T-helper 22 cell (primary cell): ENCODE data around the gene TRIM14.
"Not testable (repeated sequence)": the region's sequence is repeated elsewhere in the genome, so short reads cannot be mapped to it uniquely, and the experiment has no call there.

ENCODE experiments used
- DNase-seq: peaks from one replicate; pipeline ENCODE4 v3.0.0-alpha.2; 2020; ENCODE audit warnings: low read depth

Gene TRIM14

GRCh38 chr9:98107926-98108325, 11.1 kb downstream of the TRIM14 start:
- DNase-seq, result no peak

GRCh38 chr9:98105006-98105405, 14.0 kb downstream of the TRIM14 start:
- no peak for DNase-seq

DNA sequence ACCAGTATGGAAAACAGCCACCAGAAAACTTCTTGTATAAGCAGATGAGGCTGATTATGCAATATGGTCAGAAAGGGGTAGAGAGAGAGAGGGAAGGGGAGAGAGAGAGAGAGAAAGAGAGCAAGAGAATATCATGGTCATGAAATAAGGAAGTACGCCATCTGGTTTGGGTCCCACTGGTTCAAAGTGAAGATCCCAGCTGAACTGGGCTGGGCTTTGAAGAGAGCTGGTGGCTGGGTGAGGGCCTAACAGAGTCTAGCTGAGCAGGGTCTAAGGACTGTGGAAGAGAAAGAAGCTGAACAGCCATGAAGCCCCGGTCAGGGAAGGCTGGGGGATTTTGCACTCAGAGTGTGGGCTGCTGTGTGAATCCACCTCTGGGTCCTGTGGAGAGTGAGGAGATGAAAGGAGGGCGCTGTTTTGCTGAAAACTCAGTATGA, 14.6 kb downstream of the TRIM14 start:
- no peak for DNase-seq

DNA sequence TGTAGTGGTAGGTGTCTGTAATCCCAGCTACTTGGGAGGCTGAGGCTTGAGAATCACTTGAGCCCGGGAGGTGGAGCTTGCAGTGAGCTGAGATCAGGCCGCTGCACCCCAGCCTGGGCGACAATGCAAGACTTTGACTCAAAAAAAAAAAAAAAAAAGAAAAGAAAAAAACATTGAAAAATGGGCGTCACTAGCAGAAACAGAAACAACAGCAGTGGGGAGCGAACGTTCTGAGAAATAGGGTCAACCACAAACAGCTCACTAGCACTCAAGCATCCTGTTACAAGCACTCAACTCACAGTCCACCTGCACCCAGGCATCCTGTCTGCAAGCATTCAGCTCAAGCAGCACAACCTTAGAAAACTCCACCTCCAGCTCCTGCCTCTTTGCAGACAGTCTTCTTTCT, 17.2 kb downstream of the TRIM14 start:
- DNase-seq, result peak; percentile 80

GRCh38 chr9:98101416-98101815, 17.6 kb downstream of the TRIM14 start:
- DNase-seq, result no peak

DNA sequence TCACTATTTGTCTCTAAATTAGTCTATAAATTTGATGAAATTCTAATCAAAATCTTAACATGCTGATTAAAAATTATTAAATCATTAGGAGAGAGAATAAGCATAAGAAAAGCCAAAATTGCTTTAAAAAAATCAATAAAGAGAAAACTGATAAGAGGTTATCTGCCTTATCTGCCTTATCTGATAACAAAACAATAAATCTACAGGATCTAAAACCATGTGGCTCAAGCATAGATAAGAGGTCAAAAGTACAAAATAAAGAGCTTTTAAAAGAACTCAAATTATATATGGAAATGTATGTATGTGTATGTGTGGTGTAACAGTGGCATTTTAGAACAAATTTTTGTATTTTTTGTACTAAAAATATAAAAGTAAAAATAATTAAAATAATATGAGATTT, 18.6 kb downstream of the TRIM14 start:
- no peak for DNase-seq

GRCh38 chr9:98099898-98100297, 19.1 kb downstream of the TRIM14 start:
- DNase-seq, result no peak

DNA sequence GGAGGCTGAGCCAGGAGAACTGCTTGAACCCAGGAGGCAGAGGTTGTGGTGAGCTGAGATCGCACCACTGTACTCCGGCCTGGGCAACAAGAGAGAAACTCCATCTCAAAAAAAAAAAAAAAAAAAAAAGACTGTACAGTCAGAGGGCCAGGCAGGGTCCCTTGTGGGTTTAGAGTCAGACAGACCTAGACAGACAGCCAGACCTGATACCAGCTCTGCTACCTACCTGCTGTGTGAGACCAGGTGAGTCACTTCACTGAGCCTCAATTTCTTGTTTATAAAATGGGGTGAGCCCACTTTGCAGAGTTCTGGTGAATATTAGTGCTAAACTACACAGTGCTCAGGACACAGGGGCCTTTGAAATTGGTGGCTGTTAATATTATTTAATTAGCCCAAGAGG, 19.7 kb downstream of the TRIM14 start:
- peak; percentile 30 for DNase-seq

GRCh38 chr9:98097836-98098235, 21.2 kb downstream of the TRIM14 start:
- peak; percentile 47 for DNase-seq

- DNase-seq, result no peak
Observed at GRCh38 chr9:98096091-98096490, 22.9 kb downstream of the TRIM14 start.

GRCh38 chr9:98095401-98095800, 23.6 kb downstream of the TRIM14 start:
- DNase-seq, result no peak

DNA sequence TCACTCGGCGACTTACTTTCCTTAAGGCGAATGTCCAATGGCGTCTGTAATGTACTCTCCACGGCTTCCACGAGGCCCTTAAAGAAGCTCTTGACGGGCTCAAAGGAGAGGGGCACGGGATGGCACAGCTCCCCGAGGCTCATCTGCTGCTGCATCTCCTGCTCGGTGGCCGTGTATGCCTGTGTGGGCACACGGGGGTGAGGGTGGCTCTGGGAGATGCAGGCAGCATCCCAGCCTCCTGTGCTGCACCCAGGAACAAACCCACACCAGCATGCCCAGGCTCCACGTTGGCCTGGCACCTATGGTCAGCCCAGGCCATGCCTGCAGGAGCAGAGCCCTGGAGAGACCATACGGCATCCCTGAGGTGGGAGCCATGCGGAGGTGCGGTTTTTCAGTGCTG, 24.2 kb downstream of the TRIM14 start:
- DNase-seq, result no peak

- no peak for DNase-seq
Observed at GRCh38 chr9:98094316-98094715, 24.7 kb downstream of the TRIM14 start.

DNA sequence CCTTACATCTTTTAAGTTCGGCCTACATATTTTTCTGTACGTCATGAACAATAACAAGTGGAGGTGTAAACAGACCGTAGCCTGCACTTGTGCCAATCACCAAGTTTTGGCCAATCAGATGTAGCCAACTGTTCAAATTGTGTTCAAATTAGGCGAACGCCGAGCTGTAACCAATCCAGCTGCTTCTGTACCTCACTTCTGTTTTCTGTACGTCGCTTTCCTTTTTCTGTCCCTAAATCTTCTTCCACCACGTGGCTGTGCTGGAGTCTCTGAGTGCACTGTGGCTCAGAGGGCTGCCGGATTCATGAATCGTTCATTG, 26.4 kb downstream of the TRIM14 start:
- DNase-seq, result no peak

GRCh38 chr9:98091735-98092612, 27.0 kb downstream of the TRIM14 start:
- DNase-seq, result no peak

DNA sequence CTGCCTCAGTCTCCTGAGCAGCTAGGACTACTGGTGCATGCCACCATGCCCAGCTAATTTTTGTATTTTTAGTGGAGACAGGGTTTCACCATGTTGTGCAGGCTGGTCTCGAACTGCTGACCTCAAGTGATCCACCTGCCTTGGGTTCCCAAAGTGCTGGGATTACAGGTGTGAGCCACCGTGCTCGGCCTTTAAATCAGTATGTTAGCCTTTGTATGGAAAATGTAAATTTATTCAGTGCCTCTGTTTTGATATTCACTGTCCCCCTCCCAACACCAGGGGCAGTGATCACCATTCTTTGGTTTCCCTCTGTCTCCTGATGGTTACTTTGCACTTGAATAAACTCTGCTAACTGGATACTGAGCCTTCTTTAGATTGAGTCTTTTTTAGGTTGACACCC, 28.3 kb downstream of the TRIM14 start:
- not testable (repeated sequence) for DNase-seq

DNA sequence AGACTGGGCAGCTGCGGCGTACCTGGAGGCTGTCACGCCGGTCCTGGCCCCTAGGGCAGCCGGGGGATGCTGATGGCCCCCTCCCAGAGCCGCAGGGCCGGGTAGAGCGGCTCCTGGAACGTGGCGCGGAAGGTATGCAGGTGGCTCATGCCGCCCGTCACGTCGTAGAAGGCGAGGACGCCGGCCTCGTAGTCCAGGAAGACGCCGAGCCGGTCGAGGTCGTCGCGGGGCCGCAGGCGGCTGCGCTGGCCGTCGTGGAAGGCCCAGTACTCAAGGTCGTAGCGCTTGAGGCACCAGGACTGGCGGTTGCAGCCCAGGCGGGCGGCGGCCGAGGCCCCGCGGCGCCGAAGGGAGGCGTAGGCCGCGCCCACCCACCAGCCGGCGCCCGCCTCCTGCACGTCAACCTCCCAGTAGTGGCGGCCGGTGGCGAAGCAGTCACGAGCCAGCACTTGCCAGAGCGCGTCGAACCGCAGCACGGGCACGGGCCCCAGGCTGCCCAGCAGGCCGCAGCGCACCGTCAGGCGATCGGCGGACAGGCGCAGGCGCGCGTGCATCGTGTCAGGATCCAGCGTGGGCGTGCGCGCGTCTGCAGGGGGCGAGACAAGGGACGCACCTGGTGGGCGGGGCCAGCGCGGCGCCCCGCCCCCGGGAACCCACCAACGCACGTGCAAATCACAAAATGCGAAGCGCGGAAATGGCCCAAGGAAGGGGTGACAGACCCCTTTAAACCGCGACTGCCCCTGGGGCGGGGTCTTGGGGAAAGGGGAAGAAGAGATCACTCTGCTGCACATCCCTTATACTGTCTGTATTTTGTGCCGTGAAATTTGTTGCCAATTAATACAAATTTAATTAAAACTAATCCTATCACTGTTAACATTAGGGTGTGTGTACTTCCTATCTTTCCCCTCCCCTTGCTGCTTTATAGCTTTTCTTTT, 31.3 kb downstream of the TRIM14 start:
- no peak for DNase-seq

GRCh38 chr9:98086461-98086860, 32.6 kb downstream of the TRIM14 start:
- DNase-seq, result no peak

GRCh38 chr9:98085944-98086343, 33.1 kb downstream of the TRIM14 start:
- DNase-seq, result no peak

DNA sequence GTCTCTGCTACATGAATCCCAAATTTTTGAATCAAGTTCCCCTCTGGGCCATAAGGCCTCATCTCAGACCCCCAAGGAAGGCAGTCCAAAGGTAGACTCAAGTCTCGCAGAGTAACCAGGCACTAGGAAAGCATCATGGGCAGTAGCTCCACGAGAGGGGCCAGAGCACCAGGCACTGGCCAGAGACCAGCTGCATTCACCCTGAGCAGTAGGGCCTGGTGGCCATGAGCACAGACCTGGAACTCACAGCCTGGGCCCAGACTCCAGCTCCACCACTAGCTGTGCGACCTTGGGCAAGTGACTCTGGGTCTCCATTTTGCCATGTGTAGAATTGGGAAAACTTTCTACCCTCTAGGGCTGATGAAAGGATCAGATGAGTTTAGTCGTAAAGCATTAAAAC, 34.0 kb downstream of the TRIM14 start:
- no peak for DNase-seq

- DNase-seq, result no peak
Observed at GRCh38 chr9:98084396-98084795, 34.6 kb downstream of the TRIM14 start.

DNA sequence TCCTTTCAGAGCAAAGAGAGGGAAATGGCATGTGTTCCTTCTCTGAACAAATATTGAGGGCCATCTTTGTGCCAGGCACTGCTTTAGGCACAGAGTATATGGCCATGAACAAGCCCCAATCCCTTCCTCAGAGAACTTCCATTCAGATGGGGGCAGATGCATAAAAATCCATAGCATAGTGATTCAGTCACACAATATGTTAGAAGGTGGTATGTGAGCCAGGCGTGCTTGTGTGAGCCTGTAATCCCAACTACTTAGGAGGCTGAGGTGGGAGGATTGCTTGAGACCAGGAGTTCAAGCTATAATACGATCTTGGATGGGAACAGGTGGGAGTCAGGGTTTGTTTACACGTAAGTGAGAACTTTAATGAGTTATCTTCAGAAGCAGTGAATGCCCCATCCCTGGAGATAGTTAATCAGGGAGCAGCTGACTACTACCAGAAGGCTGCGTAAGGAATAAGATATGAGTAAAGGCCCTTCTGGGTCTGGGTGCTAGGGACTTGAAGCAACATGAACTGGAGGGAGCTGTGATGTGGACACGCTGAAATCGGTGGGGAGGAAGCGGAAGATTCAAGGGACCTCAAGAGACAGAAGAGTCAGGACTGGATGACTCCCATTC, 35.3 kb downstream of the TRIM14 start:
- no peak for DNase-seq

DNA sequence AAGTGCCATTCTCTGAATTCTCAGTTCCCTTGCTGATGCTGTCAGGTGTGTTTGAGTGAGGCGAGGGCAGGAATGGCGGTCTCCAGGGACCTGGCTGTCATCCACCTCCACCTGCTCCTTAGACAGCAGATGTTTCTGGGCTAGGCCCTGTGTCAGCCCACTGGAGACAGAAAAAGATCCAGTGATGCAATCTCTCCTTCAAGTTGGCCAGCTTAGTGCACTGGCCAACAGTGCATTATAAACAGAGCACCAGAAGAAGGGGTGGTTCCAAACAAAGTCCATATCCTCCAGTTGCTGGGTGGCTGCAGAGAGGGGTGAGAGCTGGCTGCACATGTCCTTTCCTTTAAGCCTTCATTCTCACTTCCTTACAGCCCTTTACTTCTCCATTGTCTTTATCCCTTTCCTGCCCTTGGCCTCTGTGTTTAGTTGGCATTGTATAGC, 35.9 kb downstream of the TRIM14 start:
- no peak for DNase-seq
